ENCODE data around the gene PRKRIP1.

- TF ChIP-seq ZNF138 (tag by site-specific recombination; IDR thresholded peaks at IDR 0.05; ENCODE audit: borderline replicate concordance), result no peak
- no peak for TF ChIP-seq ZNF785 (tag by site-specific recombination; IDR thresholded peaks at IDR 0.05)
- no peak for TF ChIP-seq CTCF (tag by site-specific recombination; IDR thresholded peaks at IDR 0.05)
- no peak for TF ChIP-seq FEZF1 (tag by site-specific recombination; IDR thresholded peaks at IDR 0.05)
Measured at GRCh38 chr7:102460467-102460866, 64.3 kb downstream of the PRKRIP1 start.
